Upper lobe of left lung (tissue), 4 donors: ENCODE results near the gene PRPF8.

Experiments used
- POLR2A ChIP-seq, 4 donors: fragments of 450-650 bp; IDR thresholded peaks; one replicate each; pipeline ENCODE4 v1.5.1; 2016 to 2017; ENCODE audit warnings: antibody characterized with exemption in 4 of 4, mild to moderate bottlenecking in 2 of 4
- TF ChIP-seq, protein P1 (sequence below), 6 experiments: fragments of 450-650 bp in 4 of 6; fragments of 200-600 bp in 2 of 6; sonication (generic) in 2 of 6; IDR thresholded peaks; one replicate each; pipeline ENCODE4 v1.5.1; 2016 to 2019; ENCODE audit warnings: antibody characterized with exemption in 6 of 6

DNA sequence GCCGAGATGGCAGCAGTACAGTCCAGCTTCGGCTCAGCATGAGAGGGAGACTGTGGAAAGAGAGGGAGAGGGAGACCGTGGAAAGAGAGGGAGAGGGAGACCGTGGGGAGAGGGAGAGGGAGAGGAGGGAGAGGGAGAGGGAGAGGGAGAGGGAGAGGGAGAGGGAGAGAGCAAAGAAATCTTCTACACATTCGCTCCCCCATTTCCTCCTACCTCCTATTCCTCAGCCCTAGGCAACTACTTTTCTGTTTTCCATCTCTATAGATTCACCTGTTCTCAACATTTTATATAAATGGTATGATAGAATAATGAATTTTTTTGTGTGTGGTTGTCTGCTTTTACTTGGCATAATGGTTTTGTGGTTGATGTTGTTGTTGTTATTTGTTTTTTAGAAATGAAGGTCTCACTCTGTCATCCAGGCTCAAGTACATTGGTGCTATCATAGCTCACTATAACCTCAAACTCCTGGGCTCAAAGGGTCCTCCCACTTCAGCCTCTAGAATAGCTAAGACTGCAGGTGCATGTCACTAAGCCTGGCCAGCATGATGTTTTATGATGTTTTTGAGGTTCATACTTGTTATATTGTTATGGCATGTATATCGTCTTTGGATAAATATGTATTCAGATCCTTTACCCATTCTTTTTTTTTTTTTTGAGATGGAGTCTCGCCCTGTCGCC is 6.0 kb upstream of the PRPF8 start:
- TF ChIP-seq POLR2A (IDR thresholded peaks at IDR 0.05): no peak
- TF ChIP-seq, protein P1, sequence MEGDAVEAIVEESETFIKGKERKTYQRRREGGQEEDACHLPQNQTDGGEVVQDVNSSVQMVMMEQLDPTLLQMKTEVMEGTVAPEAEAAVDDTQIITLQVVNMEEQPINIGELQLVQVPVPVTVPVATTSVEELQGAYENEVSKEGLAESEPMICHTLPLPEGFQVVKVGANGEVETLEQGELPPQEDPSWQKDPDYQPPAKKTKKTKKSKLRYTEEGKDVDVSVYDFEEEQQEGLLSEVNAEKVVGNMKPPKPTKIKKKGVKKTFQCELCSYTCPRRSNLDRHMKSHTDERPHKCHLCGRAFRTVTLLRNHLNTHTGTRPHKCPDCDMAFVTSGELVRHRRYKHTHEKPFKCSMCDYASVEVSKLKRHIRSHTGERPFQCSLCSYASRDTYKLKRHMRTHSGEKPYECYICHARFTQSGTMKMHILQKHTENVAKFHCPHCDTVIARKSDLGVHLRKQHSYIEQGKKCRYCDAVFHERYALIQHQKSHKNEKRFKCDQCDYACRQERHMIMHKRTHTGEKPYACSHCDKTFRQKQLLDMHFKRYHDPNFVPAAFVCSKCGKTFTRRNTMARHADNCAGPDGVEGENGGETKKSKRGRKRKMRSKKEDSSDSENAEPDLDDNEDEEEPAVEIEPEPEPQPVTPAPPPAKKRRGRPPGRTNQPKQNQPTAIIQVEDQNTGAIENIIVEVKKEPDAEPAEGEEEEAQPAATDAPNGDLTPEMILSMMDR (IDR thresholded peaks at IDR 0.05): no peak
